ENCODE results near the gene HSPA12A. TPM values are rescaled to one million over a fixed set of nuclear protein-coding genes. Genes with fewer than 3 reads are reported as not detected.

The HSPA12A gene
- total and polyA plus RNA-seq, 2 of the 13 experiments (the other 11 are each of a cell fraction or from before 2014, with no cell fraction given) = 6.4 to 13.6 TPM

- Histone ChIP-seq H3K4me1 (ENCODE audit: insufficient read depth, low read length) (peaks cover 2% of the 10 kb centered on the region; the same call in 1 of the 2 replicates), H3K4me2 (ENCODE audit: low read depth, low read length) (no peak overlapping the region), H3K79me2 (ENCODE audit: insufficient read depth, low read length) (no peaks in the 10 kb centered on the region), H4K20me1 (ENCODE audit: insufficient read depth, low read length) (no peaks in the 10 kb centered on the region), H3K36me3 (replicated peaks in 1 of 2; ENCODE audit: control insufficient read depth in 1 of 2, insufficient read depth in 2 of 2, low read length in 2 of 2) (peaks cover 0 to 3% of the 10 kb centered on the region in 2 experiments; a peak in 1 of 5 replicates), H2AFZ (ENCODE audit: low read length) (no peak overlapping the region), H3K9me3 (ENCODE audit: low read length) (no peaks in the 10 kb centered on the region), H3K27me3 (ENCODE audit: control insufficient read depth in 1 of 2, insufficient read depth in 2 of 2, low read length in 2 of 2) (no peaks in the 10 kb centered on the region), H3K27ac (ENCODE audit: extremely low read length, insufficient read depth, low read length) (no peak overlapping the region), H3K9ac (ENCODE audit: insufficient read depth, low read depth, low read length) (no peak overlapping the region), H3K4me3 (replicated peaks in 1 of 3; ENCODE audit: insufficient read depth in 1 of 3, low read depth in 2 of 3, low read length in 3 of 3) (no peak overlapping the region)
- WGBS (ENCODE audit: low lambda C conversion rate) = 94% methylated on average over 7 of the region's 7 CpGs
- POLR2A ChIA-PET = no interaction called here
- CTCF ChIA-PET (ENCODE audit: low intra/inter-chr PET ratio, low total read pairs) = no interaction called here
- TF ChIP-seq TOPORS (CRISPR knock-in tag; IDR thresholded peaks at IDR 0.05) (no peak), ZNF124 (CRISPR knock-in tag; IDR thresholded peaks at IDR 0.05) (no peak), CEBPB (IDR thresholded peaks at IDR 0.05; ENCODE audit: borderline replicate concordance, low read depth, low read length) (no peak), EP300 (IDR thresholded peaks at IDR 0.05; ENCODE audit: low read depth in 2 of 2, low read length in 2 of 2) (no peak), EP300 (CRISPR knock-in tag; IDR thresholded peaks at IDR 0.05; ENCODE audit: borderline replicate concordance) (no peak)
- TF ChIP-seq, protein P1, sequence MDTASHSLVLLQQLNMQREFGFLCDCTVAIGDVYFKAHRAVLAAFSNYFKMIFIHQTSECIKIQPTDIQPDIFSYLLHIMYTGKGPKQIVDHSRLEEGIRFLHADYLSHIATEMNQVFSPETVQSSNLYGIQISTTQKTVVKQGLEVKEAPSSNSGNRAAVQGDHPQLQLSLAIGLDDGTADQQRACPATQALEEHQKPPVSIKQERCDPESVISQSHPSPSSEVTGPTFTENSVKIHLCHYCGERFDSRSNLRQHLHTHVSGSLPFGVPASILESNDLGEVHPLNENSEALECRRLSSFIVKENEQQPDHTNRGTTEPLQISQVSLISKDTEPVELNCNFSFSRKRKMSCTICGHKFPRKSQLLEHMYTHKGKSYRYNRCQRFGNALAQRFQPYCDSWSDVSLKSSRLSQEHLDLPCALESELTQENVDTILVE (CRISPR knock-in tag; IDR thresholded peaks at IDR 0.05) = no peak
- ATAC-seq = no peak
- intact Hi-C loops (cut with micrococcal nuclease; ENCODE audit: unreplicated experiment) (no loop called here), in situ Hi-C loops (cut with HindIII; ENCODE audit: extremely low pct_ligation_motif_present, low pct_unique_long_range_greater_than_20kb) (loop anchor here (5.0 kb wide), 1 partner anchor 94 kb away; no protein-coding TSS in a partner anchor)
- no peak for DNase-seq (ENCODE audit: low spot score)
- FAIRE-seq = no peak
- no TSS peak for BruUV-seq (replicated peaks)
These were observed 54.1 kb downstream of the HSPA12A start for GRCh38 chr10:116688241-116688711.

GRCh38 chr10:116687633-116688032 is 54.7 kb downstream of the HSPA12A start:
- Histone ChIP-seq H3K36me3 (replicated peaks in 1 of 2; ENCODE audit: control insufficient read depth in 1 of 2, insufficient read depth in 2 of 2, low read length in 2 of 2) (peaks cover 0 to 3% of the 10 kb centered on the region in 2 experiments; a peak in 1 of 5 replicates), H3K9me3 (ENCODE audit: low read length) (no peaks in the 10 kb centered on the region), H3K4me3 (replicated peaks in 1 of 3; ENCODE audit: insufficient read depth in 1 of 3, low read depth in 2 of 3, low read length in 3 of 3) (no peak overlapping the region), H3K4me1 (ENCODE audit: insufficient read depth, low read length) (no peaks in the 10 kb centered on the region), H3K27ac (ENCODE audit: extremely low read length, insufficient read depth, low read length) (no peak overlapping the region), H2AFZ (ENCODE audit: low read length) (no peak overlapping the region), H3K27me3 (ENCODE audit: control insufficient read depth in 1 of 2, insufficient read depth in 2 of 2, low read length in 2 of 2) (no peaks in the 10 kb centered on the region), H3K9ac (ENCODE audit: insufficient read depth, low read depth, low read length) (no peak overlapping the region), H3K4me2 (ENCODE audit: low read depth, low read length) (no peak overlapping the region), H4K20me1 (ENCODE audit: insufficient read depth, low read length) (no peaks in the 10 kb centered on the region), H3K79me2 (ENCODE audit: insufficient read depth, low read length) (no peaks in the 10 kb centered on the region)
- CTCF ChIA-PET (ENCODE audit: low intra/inter-chr PET ratio, low total read pairs) = no interaction called here
- POLR2A ChIA-PET = no interaction called here
- no peak for ATAC-seq
- intact Hi-C loops (cut with micrococcal nuclease; ENCODE audit: unreplicated experiment) = no loop called here
- in situ Hi-C loops (cut with HindIII; ENCODE audit: extremely low pct_ligation_motif_present, low pct_unique_long_range_greater_than_20kb) = loop anchor here (5.0 kb wide), 1 partner anchor 95 kb away; no protein-coding TSS in a partner anchor
- FAIRE-seq = no peak
- 84% methylated on average over 6 of the region's 6 CpGs for WGBS (ENCODE audit: low lambda C conversion rate)
- TF ChIP-seq KLF15 (CRISPR knock-in tag; IDR thresholded peaks at IDR 0.05; ENCODE audit: borderline replicate concordance) (no peak), NRL (CRISPR knock-in tag; IDR thresholded peaks at IDR 0.05; ENCODE audit: borderline replicate concordance) (no peak), ZNF180 (CRISPR knock-in tag; IDR thresholded peaks at IDR 0.05; ENCODE audit: borderline replicate concordance, low read depth) (no peak), CENPT (CRISPR knock-in tag; IDR thresholded peaks at IDR 0.05; ENCODE audit: low read depth) (no peak), FOXP1 (IDR thresholded peaks at IDR 0.05) (no peak), FOXP1 (CRISPR knock-in tag; IDR thresholded peaks at IDR 0.05) (no peak)
- TF ChIP-seq, protein P2, sequence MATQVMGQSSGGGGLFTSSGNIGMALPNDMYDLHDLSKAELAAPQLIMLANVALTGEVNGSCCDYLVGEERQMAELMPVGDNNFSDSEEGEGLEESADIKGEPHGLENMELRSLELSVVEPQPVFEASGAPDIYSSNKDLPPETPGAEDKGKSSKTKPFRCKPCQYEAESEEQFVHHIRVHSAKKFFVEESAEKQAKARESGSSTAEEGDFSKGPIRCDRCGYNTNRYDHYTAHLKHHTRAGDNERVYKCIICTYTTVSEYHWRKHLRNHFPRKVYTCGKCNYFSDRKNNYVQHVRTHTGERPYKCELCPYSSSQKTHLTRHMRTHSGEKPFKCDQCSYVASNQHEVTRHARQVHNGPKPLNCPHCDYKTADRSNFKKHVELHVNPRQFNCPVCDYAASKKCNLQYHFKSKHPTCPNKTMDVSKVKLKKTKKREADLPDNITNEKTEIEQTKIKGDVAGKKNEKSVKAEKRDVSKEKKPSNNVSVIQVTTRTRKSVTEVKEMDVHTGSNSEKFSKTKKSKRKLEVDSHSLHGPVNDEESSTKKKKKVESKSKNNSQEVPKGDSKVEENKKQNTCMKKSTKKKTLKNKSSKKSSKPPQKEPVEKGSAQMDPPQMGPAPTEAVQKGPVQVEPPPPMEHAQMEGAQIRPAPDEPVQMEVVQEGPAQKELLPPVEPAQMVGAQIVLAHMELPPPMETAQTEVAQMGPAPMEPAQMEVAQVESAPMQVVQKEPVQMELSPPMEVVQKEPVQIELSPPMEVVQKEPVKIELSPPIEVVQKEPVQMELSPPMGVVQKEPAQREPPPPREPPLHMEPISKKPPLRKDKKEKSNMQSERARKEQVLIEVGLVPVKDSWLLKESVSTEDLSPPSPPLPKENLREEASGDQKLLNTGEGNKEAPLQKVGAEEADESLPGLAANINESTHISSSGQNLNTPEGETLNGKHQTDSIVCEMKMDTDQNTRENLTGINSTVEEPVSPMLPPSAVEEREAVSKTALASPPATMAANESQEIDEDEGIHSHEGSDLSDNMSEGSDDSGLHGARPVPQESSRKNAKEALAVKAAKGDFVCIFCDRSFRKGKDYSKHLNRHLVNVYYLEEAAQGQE (IDR thresholded peaks at IDR 0.05; ENCODE audit: borderline replicate concordance in 1 of 2, low read depth in 1 of 2, low read length in 2 of 2) = no peak
- DNase-seq (ENCODE audit: low spot score) = no peak
- no TSS peak for BruUV-seq (replicated peaks)
